GM18951 (cell line): ENCODE results near the gene BICDL1.

Experiments
- POLR2A ChIP-seq: IDR thresholded peaks from 4 replicates; pipeline ENCODE4 v1.6.1; 2011; ENCODE audit warnings: mild to moderate bottlenecking; ENCODE audit not compliant: insufficient read length, insufficient read depth; ENCODE audit errors: extremely low read depth
- in situ Hi-C: fragments of 300-500 bp; cut with MboI; formaldehyde crosslinking; loops from one replicate; pipeline ENCODE4 v1.12.0; 2022; ENCODE audit warnings: low sequenced_read_pairs, mixed read lengths, inconsistent platforms; ENCODE audit not compliant: unreplicated experiment

BICDL1 gene

DNA sequence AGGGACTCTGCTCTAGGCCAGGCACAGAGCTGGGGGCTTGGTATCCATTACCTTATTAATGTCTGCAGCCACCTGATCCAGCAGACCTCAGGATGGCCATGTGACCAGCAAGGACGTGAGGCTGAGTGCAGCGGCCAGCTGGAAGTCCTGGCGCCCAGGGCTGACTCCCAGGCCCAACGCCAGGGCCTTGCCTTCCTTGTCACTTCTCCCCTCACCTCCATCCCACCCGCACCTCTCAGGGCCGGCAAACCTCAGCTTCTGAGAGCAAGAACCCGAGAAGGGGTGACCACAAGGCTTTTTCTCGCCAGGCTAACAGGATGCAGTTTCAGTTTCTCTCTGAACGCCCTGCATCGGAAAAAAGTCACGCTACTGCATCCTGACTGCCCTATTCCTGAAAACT is 112.1 kb downstream of the BICDL1 start:
- in situ Hi-C loops, result no loop called here
- TF ChIP-seq POLR2A, result peak; percentile 7

GRCh38 chr12:120101617-120102016 is 112.6 kb downstream of the BICDL1 start:
- in situ Hi-C loops, result no loop called here
- no peak for TF ChIP-seq POLR2A

DNA sequence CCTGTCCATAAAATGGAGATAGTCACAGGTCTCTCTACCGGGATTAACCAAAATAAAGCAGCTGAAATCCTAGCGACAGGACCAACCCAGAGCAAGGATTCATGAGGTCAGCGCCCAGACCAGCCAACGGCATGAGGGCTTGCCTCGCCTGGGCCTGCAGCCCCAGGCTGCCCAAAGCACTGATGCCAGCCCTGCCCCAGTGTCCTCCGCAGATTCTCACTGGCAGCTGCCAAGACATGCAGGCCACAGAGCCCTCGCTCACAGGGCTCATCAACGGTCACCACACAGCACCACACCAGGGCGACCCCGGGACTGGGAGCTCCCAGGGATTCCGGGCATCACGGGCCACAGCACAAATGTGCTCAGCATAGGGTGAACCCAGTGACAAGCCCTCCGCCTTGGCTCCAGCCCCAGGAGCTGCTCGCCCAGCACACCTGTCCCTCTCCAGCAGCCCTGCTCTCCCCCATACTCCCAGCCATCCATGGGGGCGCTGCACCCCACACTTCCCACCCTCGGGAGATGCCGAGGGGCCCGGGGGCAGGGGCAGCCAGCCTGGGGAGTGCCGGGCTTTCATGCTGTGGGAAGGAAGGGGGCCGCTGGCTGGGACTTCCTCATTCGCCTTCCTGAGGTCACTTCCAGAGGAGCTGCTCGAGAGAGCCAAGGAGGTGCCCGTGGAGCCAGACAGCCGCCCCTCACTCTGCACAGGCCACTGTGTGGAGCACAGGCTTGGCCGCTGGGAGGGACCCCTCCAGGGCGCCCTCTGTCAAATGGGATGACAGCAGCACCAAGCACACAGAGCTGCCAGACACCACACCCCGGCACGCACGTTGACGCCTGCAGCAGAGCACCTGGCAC is 113.4 kb downstream of the BICDL1 start:
- no peak for TF ChIP-seq POLR2A
- in situ Hi-C loops, result no loop called here

GRCh38 chr12:120103044-120103338 is 114.0 kb downstream of the BICDL1 start:
- TF ChIP-seq POLR2A, result no peak
- in situ Hi-C loops, result no loop called here

DNA sequence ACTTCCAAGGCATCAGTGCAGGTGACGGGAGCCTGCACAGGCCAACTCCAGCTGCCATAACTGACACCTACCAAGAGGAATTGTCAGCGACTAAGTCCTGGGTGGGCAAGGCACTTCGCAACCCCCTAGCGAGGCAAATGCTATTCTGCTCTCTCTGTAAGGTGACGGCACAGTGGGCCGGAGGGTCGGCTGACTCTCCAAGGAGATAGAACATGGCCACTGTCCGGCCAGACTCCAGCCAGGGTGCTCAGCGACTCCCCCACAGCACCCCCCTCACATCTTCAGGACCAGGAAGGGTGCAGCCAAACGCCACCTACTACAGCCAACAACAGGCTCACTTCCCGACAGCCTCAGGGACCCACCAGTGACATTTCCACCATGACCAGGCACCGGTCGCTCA is 114.3 kb downstream of the BICDL1 start:
- TF ChIP-seq POLR2A, result no peak
- in situ Hi-C loops, result no loop called here

DNA sequence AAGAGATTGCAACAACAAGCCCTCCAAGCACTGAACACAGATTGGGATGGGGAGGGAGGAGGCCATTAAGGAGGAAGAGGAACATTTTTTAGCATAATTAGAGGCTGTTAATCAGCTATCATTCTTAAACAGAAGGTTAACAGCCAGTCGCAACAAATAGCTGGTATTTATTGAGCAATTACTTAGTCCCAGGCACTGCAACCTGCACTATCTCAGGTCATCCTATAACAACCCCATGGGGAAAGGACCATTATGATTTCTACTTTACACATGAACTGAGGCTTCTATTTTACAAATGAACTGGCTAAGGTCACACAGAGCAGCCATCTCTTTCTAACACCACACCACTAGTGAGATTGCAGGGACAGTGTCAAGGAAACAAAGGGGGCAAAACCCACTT is 117.1 kb downstream of the BICDL1 start:
- no peak for TF ChIP-seq POLR2A
- in situ Hi-C loops, result no loop called here

DNA sequence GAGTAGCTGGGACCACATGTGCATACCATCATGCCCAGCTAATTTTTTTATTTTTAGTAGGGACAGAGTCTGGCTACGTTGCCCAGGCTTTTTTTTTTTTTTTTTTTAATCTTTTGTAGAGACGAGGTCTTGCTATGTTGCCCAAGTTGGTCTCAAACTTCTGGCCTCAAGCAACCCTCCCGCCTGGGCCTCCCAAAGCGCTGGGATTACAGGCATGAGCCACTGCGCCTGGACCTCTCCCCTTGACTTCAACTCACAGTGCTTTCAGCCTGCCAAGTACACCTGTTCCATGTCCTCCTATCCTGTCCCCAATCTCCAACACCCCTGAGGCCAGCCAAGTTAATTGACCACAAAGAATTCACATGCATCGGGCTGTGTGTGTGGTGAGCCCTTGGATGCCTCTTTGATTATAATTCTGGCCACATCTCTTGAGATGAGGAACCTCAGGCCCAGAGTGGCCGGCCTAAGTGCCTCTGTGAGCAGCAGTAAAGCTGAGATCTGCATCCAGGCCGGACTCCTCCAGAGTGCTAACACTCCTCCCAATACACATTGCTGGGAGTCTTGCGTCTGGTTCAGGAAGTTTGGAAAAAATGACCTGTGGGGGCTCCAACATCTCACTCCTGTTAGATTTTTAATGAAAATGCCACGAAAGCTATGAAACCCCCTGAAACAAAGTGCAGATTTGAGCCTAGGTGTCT is 120.7 kb downstream of the BICDL1 start:
- in situ Hi-C loops, result no loop called here
- no peak for TF ChIP-seq POLR2A

GRCh38 chr12:120110550-120111501 is 121.8 kb downstream of the BICDL1 start:
- in situ Hi-C loops, result no loop called here

DNA sequence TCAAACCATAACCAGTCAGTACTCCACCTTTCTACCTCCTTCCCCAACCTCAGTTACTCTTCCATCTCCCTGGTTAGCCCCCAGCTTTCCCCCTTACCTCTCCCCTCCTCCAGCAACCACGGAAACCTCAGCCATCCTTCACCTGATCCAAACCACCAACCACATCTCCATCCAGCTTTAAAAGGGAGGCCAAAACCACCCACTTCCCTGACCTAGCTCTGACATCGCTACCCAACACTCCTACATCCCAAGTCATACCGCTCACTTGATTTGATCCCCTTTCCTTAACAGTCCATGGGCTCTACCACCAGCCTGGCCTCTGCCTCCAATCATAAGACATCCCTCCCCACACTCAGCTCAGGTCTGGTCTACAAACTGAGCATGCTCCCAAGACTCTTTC is 126.0 kb downstream of the BICDL1 start:
- no peak for TF ChIP-seq POLR2A
- in situ Hi-C loops, result no loop called here

More at GRCh38 chr12:120110550-120111501, 121.8 kb downstream of the BICDL1 start:
- peak; percentile 24 for TF ChIP-seq POLR2A

- in situ Hi-C loops, result no loop called here
- no peak for TF ChIP-seq POLR2A
These were observed 126.8 kb downstream of the BICDL1 start for GRCh38 chr12:120115692-120116440.

DNA sequence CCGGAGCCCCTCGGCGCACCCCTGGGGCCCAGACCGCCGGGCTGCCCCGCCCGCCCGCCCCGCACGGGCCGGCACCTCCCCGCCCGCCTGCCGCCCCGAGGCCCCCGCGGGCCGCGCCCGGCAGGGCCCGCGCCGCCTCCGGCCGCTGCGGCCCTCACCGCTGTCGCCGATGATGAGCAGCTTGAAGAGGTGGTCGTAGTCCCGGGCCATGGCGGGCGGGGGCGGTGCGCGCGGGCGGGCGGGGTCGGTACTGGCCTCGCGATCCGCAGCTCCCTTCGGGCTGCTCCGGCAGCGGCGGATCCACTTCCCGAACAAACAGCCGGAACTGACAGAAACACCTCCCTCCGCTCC is 127.4 kb downstream of the BICDL1 start, which contains the start of gene RAB35:
TSS of gene RAB35 (minus strand) at position 313 of the 351 bp plus-strand sequence. CDS start at position 210, 103 bp downstream.
- no peak for TF ChIP-seq POLR2A
- in situ Hi-C loops, result no loop called here

GRCh38 chr12:120116792-120117651 is 128.0 kb downstream of the BICDL1 start:
- TF ChIP-seq POLR2A, result peak; percentile 88
- in situ Hi-C loops, result no loop called here
